GM18511 (cell line): Measurements from ENCODE around the gene PARD6B.
"Not testable (repeated sequence)": the region's sequence is repeated elsewhere in the genome, so short reads cannot be mapped to it uniquely, and the experiment has no call there.

Experiments
- ATAC-seq: cut with Tn5 transposase; IDR thresholded peaks from one replicate; pipeline ENCODE4 v1.9.1; 2021; ENCODE audit warnings: mild to moderate bottlenecking, moderate library complexity; ENCODE audit not compliant: unreplicated experiment

Gene PARD6B

GRCh38 chr20:50737352-50737751 lies 6.0 kb downstream of the PARD6B start:
- ATAC-seq, result no peak

- no peak for ATAC-seq
Observed at GRCh38 chr20:50743087-50743486, 11.7 kb downstream of the PARD6B start.

- ATAC-seq, result no peak
Observed at GRCh38 chr20:50744143-50744792, 12.9 kb downstream of the PARD6B start.

- no peak for ATAC-seq
Observed at GRCh38 chr20:50745634-50746137, 14.3 kb downstream of the PARD6B start.

- ATAC-seq, result no peak
Observed at GRCh38 chr20:50746138-50746940, 15.0 kb downstream of the PARD6B start.

- no peak for ATAC-seq
Observed at GRCh38 chr20:50747275-50747674, 15.9 kb downstream of the PARD6B start.

GRCh38 chr20:50750145-50750671 lies 18.8 kb downstream of the PARD6B start:
- ATAC-seq, result no peak

- no peak for ATAC-seq
Observed at GRCh38 chr20:50753152-50753551, 21.8 kb downstream of the PARD6B start.

GRCh38 chr20:50754420-50754819 lies 23.0 kb downstream of the PARD6B start:
- ATAC-seq, result no peak

GRCh38 chr20:50756447-50756846 lies 25.1 kb downstream of the PARD6B start:
- ATAC-seq, result no peak

- no peak for ATAC-seq
Observed at GRCh38 chr20:50758469-50758868, 27.1 kb downstream of the PARD6B start.

GRCh38 chr20:50758992-50759391 lies 27.6 kb downstream of the PARD6B start:
- no peak for ATAC-seq

- ATAC-seq, result no peak
Observed at GRCh38 chr20:50759678-50760077, 28.3 kb downstream of the PARD6B start.

- ATAC-seq, result no peak
Observed at GRCh38 chr20:50762045-50762422, 30.7 kb downstream of the PARD6B start.

- ATAC-seq, result no peak
Observed at GRCh38 chr20:50762435-50763220, 31.2 kb downstream of the PARD6B start.

GRCh38 chr20:50763550-50764458 lies 32.4 kb downstream of the PARD6B start:
- not testable (repeated sequence) for ATAC-seq

- not testable (repeated sequence) for ATAC-seq
Observed at GRCh38 chr20:50765251-50765650, 33.9 kb downstream of the PARD6B start.

- ATAC-seq, result no peak
Observed at GRCh38 chr20:50765674-50766073, 34.3 kb downstream of the PARD6B start.

GRCh38 chr20:50766955-50767809 lies 35.8 kb downstream of the PARD6B start:
- not testable (repeated sequence) for ATAC-seq
